ENCODE data around the gene NAA35. TPM values are rescaled to one million over a fixed set of nuclear protein-coding genes. Genes with fewer than 3 reads are reported as not detected.
A peak's percentile ranks its signal among the peaks of the same experiment; 100 is the strongest.
"Not testable (repeated sequence)": the region's sequence is repeated elsewhere in the genome, so short reads cannot be mapped to it uniquely, and the experiment has no call there.

Gene NAA35
- 10 to 100 TPM; 33.2 to 33.9 TPM for total RNA-seq

GRCh38 chr9:85940832-85941621, at the start of gene NAA35:
Gene NAA35, plus strand, starts transcription at chr9:85941146. Its CDS starts 1,014 bp downstream, at chr9:85942160.
- peak; percentile 99 for DNase-seq
- H3K4me3 Mint-ChIP-seq: no peak within 1 kb of the TSS
- no peaks in the 10 kb centered on the region for H3K9me3 Mint-ChIP-seq
- peaks cover 14% of the 10 kb centered on the region for H3K36me3 Mint-ChIP-seq
- peaks cover 18% of the 10 kb centered on the region for H3K4me1 Mint-ChIP-seq
- H3K27me3 Mint-ChIP-seq: no peaks in the 10 kb centered on the region
- H3K27ac Mint-ChIP-seq: peak within 1 kb of the TSS; percentile 94

GRCh38 chr9:85892401-85892800, 48.5 kb upstream of the NAA35 start:
- Mint-ChIP-seq H3K4me1 (no peaks in the 10 kb centered on the region), H3K27me3 (no peaks in the 10 kb centered on the region), H3K4me3 (no peak overlapping the region), H3K9me3 (peaks cover 3% of the 10 kb centered on the region), H3K27ac (no peak overlapping the region), H3K36me3 (peaks cover 7% of the 10 kb centered on the region)
- DNase-seq: no peak

GRCh38 chr9:85895685-85896084, 45.3 kb upstream of the NAA35 start:
- no peaks in the 10 kb centered on the region for H3K4me1 Mint-ChIP-seq
- peaks cover 3% of the 10 kb centered on the region for H3K9me3 Mint-ChIP-seq
- peaks cover 8% of the 10 kb centered on the region for H3K36me3 Mint-ChIP-seq
- no peak for DNase-seq
- H3K27me3 Mint-ChIP-seq: no peaks in the 10 kb centered on the region
- H3K27ac Mint-ChIP-seq: no peak overlapping the region
- no peak overlapping the region for H3K4me3 Mint-ChIP-seq

GRCh38 chr9:85897848-85898247, 43.1 kb upstream of the NAA35 start:
- no peaks in the 10 kb centered on the region for H3K4me1 Mint-ChIP-seq

GRCh38 chr9:85898332-85898731, 42.6 kb upstream of the NAA35 start:
- Mint-ChIP-seq H3K27ac (no peak overlapping the region), H3K36me3 (peaks cover 5% of the 10 kb centered on the region), H3K4me3 (no peak overlapping the region), H3K27me3 (no peaks in the 10 kb centered on the region), H3K9me3 (no peaks in the 10 kb centered on the region), H3K4me1 (no peaks in the 10 kb centered on the region)
- DNase-seq: no peak

More at GRCh38 chr9:85897848-85898247, 43.1 kb upstream of the NAA35 start:
- Mint-ChIP-seq H3K4me3 (no peak overlapping the region), H3K9me3 (no peaks in the 10 kb centered on the region), H3K27ac (no peak overlapping the region), H3K27me3 (no peaks in the 10 kb centered on the region), H3K36me3 (peaks cover 5% of the 10 kb centered on the region)
- no peak for DNase-seq

GRCh38 chr9:85899388-85899787, 41.6 kb upstream of the NAA35 start:
- Mint-ChIP-seq H3K27ac (no peak overlapping the region), H3K36me3 (peaks cover 2% of the 10 kb centered on the region)

GRCh38 chr9:85900504-85901201, 40.3 kb upstream of the NAA35 start:
- Mint-ChIP-seq H3K27me3 (no peaks in the 10 kb centered on the region), H3K4me1 (no peaks in the 10 kb centered on the region), H3K36me3 (peaks cover 2% of the 10 kb centered on the region), H3K27ac (no peak overlapping the region), H3K9me3 (no peaks in the 10 kb centered on the region), H3K4me3 (no peak overlapping the region)
- DNase-seq: peak; percentile 25

More at GRCh38 chr9:85899388-85899787, 41.6 kb upstream of the NAA35 start:
- no peak overlapping the region for H3K4me3 Mint-ChIP-seq
- no peaks in the 10 kb centered on the region for H3K9me3 Mint-ChIP-seq
- DNase-seq: no peak
- no peaks in the 10 kb centered on the region for H3K4me1 Mint-ChIP-seq
- no peaks in the 10 kb centered on the region for H3K27me3 Mint-ChIP-seq

GRCh38 chr9:85904975-85905374, 36.0 kb upstream of the NAA35 start:
- H3K27me3 Mint-ChIP-seq: no peaks in the 10 kb centered on the region

GRCh38 chr9:85905957-85906356, 35.0 kb upstream of the NAA35 start:
- H3K9me3 Mint-ChIP-seq: no peaks in the 10 kb centered on the region
- H3K4me3 Mint-ChIP-seq: no peak overlapping the region
- no peak overlapping the region for H3K27ac Mint-ChIP-seq
- no peaks in the 10 kb centered on the region for H3K36me3 Mint-ChIP-seq
- no peaks in the 10 kb centered on the region for H3K4me1 Mint-ChIP-seq
- H3K27me3 Mint-ChIP-seq: no peaks in the 10 kb centered on the region
- DNase-seq: no peak

More at GRCh38 chr9:85904975-85905374, 36.0 kb upstream of the NAA35 start:
- Mint-ChIP-seq H3K9me3 (no peaks in the 10 kb centered on the region), H3K4me1 (no peaks in the 10 kb centered on the region), H3K4me3 (no peak overlapping the region), H3K36me3 (no peaks in the 10 kb centered on the region), H3K27ac (no peak overlapping the region)
- DNase-seq: no peak

- H3K27ac Mint-ChIP-seq: no peak overlapping the region
- H3K4me1 Mint-ChIP-seq: peaks cover 6% of the 10 kb centered on the region
- DNase-seq: no peak
- H3K36me3 Mint-ChIP-seq: peaks cover 2% of the 10 kb centered on the region
- no peak overlapping the region for H3K4me3 Mint-ChIP-seq
- no peaks in the 10 kb centered on the region for H3K27me3 Mint-ChIP-seq
- H3K9me3 Mint-ChIP-seq: no peaks in the 10 kb centered on the region
These were observed 31.6 kb upstream of the NAA35 start for GRCh38 chr9:85909390-85909789.

GRCh38 chr9:85914108-85914507, 26.8 kb upstream of the NAA35 start:
- no peaks in the 10 kb centered on the region for H3K27me3 Mint-ChIP-seq
- H3K36me3 Mint-ChIP-seq: peaks cover 2% of the 10 kb centered on the region
- no peak overlapping the region for H3K4me3 Mint-ChIP-seq
- H3K27ac Mint-ChIP-seq: no peak overlapping the region
- no peaks in the 10 kb centered on the region for H3K9me3 Mint-ChIP-seq
- H3K4me1 Mint-ChIP-seq: peaks cover 10% of the 10 kb centered on the region
- DNase-seq: no peak

GRCh38 chr9:85917756-85918155, 23.2 kb upstream of the NAA35 start:
- H3K27me3 Mint-ChIP-seq: no peaks in the 10 kb centered on the region
- no peak overlapping the region for H3K27ac Mint-ChIP-seq
- peaks cover 10% of the 10 kb centered on the region for H3K4me1 Mint-ChIP-seq
- H3K36me3 Mint-ChIP-seq: no peaks in the 10 kb centered on the region
- DNase-seq: no peak
- no peak overlapping the region for H3K4me3 Mint-ChIP-seq
- H3K9me3 Mint-ChIP-seq: no peaks in the 10 kb centered on the region

GRCh38 chr9:85925493-85925892, 15.5 kb upstream of the NAA35 start:
- Mint-ChIP-seq H3K27me3 (peaks cover 17% of the 10 kb centered on the region), H3K4me1 (no peaks in the 10 kb centered on the region), H3K36me3 (no peaks in the 10 kb centered on the region), H3K4me3 (no peak overlapping the region), H3K27ac (no peak overlapping the region), H3K9me3 (no peaks in the 10 kb centered on the region)
- no peak for DNase-seq

- no peak overlapping the region for H3K27ac Mint-ChIP-seq
- H3K4me3 Mint-ChIP-seq: no peak overlapping the region
- no peak for DNase-seq
- H3K9me3 Mint-ChIP-seq: no peaks in the 10 kb centered on the region
- no peaks in the 10 kb centered on the region for H3K4me1 Mint-ChIP-seq
- H3K36me3 Mint-ChIP-seq: no peaks in the 10 kb centered on the region
- H3K27me3 Mint-ChIP-seq: peaks cover 17% of the 10 kb centered on the region
These were observed 13.9 kb upstream of the NAA35 start for GRCh38 chr9:85927076-85927475.

- DNase-seq: no peak
- Mint-ChIP-seq H3K4me3 (no peak overlapping the region), H3K9me3 (no peaks in the 10 kb centered on the region), H3K27ac (no peak overlapping the region), H3K4me1 (no peaks in the 10 kb centered on the region), H3K27me3 (peaks cover 17% of the 10 kb centered on the region), H3K36me3 (no peaks in the 10 kb centered on the region)
These were observed 9.5 kb upstream of the NAA35 start for GRCh38 chr9:85931495-85931894.

- not testable (repeated sequence) for H3K4me1 Mint-ChIP-seq
These were observed 5.0 kb upstream of the NAA35 start for GRCh38 chr9:85935950-85936349.

More at GRCh38 chr9:85935950-85936349, 5.0 kb upstream of the NAA35 start:
- not testable (repeated sequence) for H3K9me3 Mint-ChIP-seq, H3K36me3 Mint-ChIP-seq, DNase-seq, H3K27ac Mint-ChIP-seq, H3K27me3 Mint-ChIP-seq, H3K4me3 Mint-ChIP-seq
